ENCODE results near the gene UTS2. TPM values are rescaled to one million over a fixed set of nuclear protein-coding genes. Genes with fewer than 3 reads are reported as not detected.

The UTS2 gene
- total RNA-seq, 6 experiments from 2014 or later = not detected

- no peak for TF ChIP-seq POLR2A (IDR thresholded peaks at IDR 0.05)
- TF ChIP-seq, protein P1, sequence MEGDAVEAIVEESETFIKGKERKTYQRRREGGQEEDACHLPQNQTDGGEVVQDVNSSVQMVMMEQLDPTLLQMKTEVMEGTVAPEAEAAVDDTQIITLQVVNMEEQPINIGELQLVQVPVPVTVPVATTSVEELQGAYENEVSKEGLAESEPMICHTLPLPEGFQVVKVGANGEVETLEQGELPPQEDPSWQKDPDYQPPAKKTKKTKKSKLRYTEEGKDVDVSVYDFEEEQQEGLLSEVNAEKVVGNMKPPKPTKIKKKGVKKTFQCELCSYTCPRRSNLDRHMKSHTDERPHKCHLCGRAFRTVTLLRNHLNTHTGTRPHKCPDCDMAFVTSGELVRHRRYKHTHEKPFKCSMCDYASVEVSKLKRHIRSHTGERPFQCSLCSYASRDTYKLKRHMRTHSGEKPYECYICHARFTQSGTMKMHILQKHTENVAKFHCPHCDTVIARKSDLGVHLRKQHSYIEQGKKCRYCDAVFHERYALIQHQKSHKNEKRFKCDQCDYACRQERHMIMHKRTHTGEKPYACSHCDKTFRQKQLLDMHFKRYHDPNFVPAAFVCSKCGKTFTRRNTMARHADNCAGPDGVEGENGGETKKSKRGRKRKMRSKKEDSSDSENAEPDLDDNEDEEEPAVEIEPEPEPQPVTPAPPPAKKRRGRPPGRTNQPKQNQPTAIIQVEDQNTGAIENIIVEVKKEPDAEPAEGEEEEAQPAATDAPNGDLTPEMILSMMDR (IDR thresholded peaks at IDR 0.05) = no peak
- Histone ChIP-seq H3K4me3 (no peak overlapping the region), H3K9me3 (no peaks in the 10 kb centered on the region), H3K27me3 (no peaks in the 10 kb centered on the region), H3K27ac (no peak overlapping the region), H3K4me1 (no peaks in the 10 kb centered on the region), H3K36me3 (no peaks in the 10 kb centered on the region)
- WGBS (ENCODE audit: insufficient coverage, low coverage, low lambda C conversion rate, missing lambda C conversion rate) = 47% methylated on average over 1 of the region's 1 CpG
- no peak for ATAC-seq
- intact Hi-C loops (cut with DNase I) = no loop called here
- no peak for DNase-seq
Observed at GRCh38 chr1:7878027-7878426, 25.2 kb upstream of the UTS2 start.

DNA sequence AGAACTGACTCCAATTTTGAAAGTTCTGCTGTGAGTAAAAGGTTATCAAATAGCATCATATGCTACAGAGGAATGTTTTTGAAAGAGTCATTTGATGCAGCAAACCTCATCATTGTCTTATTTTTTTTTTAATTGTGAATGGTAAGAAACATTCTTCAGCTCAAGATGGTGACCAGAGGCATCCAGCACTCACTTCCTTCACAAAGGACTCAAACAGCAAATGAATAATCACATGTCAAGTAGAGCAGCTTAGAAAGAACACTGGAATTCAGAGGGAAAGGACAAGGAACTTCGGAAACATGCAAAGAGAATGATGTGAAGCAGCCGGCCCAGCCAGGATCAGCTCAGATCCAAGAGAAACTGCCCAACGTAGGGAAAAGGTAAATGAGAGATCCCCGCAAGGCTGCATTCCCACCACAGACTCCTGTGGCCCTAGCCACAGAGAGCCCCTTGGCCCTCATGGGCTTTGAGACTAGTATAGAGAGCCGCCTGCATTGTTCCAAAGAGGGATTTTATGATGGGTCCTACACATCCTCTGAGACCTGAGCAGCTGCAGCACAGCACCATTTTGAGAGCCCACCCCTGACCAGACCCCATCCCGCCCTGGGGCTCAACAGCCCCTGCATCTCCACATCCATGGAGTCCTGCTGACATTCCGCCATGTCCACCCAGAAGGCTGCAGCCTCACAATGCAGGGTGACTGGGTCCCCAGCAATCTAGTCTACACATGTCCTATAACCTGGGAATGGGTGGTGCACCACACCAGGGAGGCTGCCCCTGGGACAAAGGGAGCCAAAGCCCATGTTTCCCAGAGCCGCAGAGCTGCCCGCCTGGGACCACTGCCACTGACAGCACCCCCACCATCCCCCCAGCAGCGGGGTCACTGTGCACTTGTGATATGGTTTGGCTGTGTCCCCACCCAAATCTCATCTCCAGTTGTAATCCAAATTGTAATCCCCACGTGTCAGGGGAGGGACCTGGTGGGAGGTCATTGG lies 21.2 kb upstream of the UTS2 start:
- no peak for TF ChIP-seq POLR2A (IDR thresholded peaks at IDR 0.05)
- TF ChIP-seq, protein P1 (IDR thresholded peaks at IDR 0.05) = no peak
- DNase-seq (no peak), ATAC-seq (no peak)
- no peaks in the 10 kb centered on the region for H3K9me3 ChIP-seq
- H3K4me1 ChIP-seq = no peaks in the 10 kb centered on the region
- H3K27me3 ChIP-seq = no peaks in the 10 kb centered on the region
- no peak overlapping the region for H3K27ac ChIP-seq
- WGBS (ENCODE audit: insufficient coverage, low coverage, low lambda C conversion rate, missing lambda C conversion rate) = 43% methylated on average over 4 of the region's 11 CpGs
- H3K36me3 ChIP-seq = no peaks in the 10 kb centered on the region
- intact Hi-C loops (cut with DNase I) = no loop called here
- no peak overlapping the region for H3K4me3 ChIP-seq

DNA sequence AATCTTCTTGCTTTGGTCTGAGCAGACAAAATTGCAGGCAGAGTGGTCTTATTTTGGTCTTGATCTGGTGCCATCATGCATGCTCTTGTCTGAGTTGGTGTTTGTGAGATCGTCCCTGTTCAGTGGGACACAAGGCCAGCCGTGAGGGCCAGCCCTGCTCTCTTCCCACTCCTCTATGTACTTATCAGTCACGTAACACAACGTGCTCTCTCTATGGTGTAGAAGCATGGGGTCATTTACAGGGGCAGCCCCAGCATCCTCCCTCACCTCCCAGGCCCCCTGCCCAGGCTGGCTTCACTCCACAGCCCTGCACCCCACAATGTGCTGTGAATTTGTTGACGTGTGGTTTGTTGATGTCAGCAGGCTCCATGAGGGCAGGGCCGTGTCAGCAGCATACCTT lies 18.3 kb upstream of the UTS2 start:
- WGBS (ENCODE audit: insufficient coverage, low coverage, low lambda C conversion rate, missing lambda C conversion rate) = 45% methylated on average over 3 of the region's 6 CpGs
- no peaks in the 10 kb centered on the region for H3K27me3 ChIP-seq

GRCh38 chr1:7869136-7869920 lies 16.5 kb upstream of the UTS2 start:
- TF ChIP-seq, protein P1 (IDR thresholded peaks at IDR 0.05) = no peak
- no peak for TF ChIP-seq POLR2A (IDR thresholded peaks at IDR 0.05)
- H3K36me3 ChIP-seq = no peaks in the 10 kb centered on the region
- intact Hi-C loops (cut with DNase I) = no loop called here
- no peaks in the 10 kb centered on the region for H3K27me3 ChIP-seq
- DNase-seq = no peak
- H3K4me1 ChIP-seq = no peaks in the 10 kb centered on the region
- no peak overlapping the region for H3K4me3 ChIP-seq
- no peaks in the 10 kb centered on the region for H3K9me3 ChIP-seq
- WGBS (ENCODE audit: insufficient coverage, low coverage, low lambda C conversion rate, missing lambda C conversion rate) = 75% methylated on average over 16 of the region's 16 CpGs
- H3K27ac ChIP-seq = no peak overlapping the region
- ATAC-seq = no peak

More for the DNA sequence above, 18.3 kb upstream of the UTS2 start:
- no peak overlapping the region for H3K4me3 ChIP-seq
- TF ChIP-seq, protein P1 (IDR thresholded peaks at IDR 0.05) = no peak
- no peak for TF ChIP-seq POLR2A (IDR thresholded peaks at IDR 0.05)
- no peaks in the 10 kb centered on the region for H3K9me3 ChIP-seq
- no peaks in the 10 kb centered on the region for H3K36me3 ChIP-seq
- ATAC-seq (no peak), DNase-seq (no peak)
- H3K4me1 ChIP-seq = no peaks in the 10 kb centered on the region
- H3K27ac ChIP-seq = no peak overlapping the region
- intact Hi-C loops (cut with DNase I) = no loop called here
